Measurements from ENCODE around the gene TRIM44.

Gene TRIM44

GRCh38 chr11:35678471-35678870 is 15.9 kb downstream of the TRIM44 start:
- TF ChIP-seq CTCF (IDR thresholded peaks at IDR 0.05) = no peak

DNA sequence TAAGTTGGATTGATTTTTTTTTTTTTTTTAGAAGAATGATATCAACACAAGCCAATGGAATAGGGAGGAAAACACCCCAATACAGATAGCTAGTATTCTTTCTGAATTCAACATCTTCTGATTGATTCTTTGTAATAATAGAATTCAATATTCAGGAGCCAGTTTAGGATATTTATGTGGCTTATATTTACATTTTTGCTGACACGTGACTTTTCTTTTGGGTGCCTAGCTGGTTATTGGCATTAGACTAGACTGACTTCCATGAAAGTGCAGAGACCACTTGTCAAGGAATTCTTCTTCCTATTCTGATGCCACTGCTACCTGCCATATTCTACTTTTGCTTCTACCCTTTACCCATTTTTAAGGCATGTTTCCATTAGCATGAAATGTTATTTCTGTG is 16.4 kb downstream of the TRIM44 start:
- no peak for TF ChIP-seq CTCF (IDR thresholded peaks at IDR 0.05)

- TF ChIP-seq CTCF (IDR thresholded peaks at IDR 0.05) = no peak
Observed at GRCh38 chr11:35680506-35680905, 17.9 kb downstream of the TRIM44 start.

DNA sequence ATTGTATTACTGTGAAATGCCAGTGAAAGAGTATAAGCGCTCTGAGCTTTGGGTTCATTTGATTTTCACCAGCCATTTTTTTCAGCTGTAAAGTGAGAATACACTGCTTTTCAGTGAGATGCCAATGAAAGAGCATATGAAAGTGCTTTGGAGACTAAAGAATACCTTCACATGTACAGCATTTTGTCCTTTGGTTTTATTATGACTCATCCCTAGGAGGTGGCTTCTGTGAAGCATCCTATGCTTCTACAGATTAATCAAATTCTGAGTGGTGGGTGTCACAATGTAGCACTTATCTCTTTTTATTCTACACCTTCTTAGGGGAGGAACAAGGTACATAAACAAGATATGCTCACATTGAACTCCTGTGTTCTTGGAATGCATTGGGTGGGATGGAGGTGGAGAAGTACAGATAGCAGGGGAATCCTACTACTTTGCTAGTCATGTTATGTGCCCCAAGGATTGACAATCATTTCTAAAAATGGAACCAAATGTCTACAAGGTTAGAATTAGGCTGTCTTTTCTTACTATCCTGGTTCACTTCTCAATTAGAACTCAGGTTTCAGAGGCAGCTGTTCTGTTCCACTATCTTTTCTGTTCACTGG is 18.7 kb downstream of the TRIM44 start:
- TF ChIP-seq CTCF (IDR thresholded peaks at IDR 0.05) = no peak

DNA sequence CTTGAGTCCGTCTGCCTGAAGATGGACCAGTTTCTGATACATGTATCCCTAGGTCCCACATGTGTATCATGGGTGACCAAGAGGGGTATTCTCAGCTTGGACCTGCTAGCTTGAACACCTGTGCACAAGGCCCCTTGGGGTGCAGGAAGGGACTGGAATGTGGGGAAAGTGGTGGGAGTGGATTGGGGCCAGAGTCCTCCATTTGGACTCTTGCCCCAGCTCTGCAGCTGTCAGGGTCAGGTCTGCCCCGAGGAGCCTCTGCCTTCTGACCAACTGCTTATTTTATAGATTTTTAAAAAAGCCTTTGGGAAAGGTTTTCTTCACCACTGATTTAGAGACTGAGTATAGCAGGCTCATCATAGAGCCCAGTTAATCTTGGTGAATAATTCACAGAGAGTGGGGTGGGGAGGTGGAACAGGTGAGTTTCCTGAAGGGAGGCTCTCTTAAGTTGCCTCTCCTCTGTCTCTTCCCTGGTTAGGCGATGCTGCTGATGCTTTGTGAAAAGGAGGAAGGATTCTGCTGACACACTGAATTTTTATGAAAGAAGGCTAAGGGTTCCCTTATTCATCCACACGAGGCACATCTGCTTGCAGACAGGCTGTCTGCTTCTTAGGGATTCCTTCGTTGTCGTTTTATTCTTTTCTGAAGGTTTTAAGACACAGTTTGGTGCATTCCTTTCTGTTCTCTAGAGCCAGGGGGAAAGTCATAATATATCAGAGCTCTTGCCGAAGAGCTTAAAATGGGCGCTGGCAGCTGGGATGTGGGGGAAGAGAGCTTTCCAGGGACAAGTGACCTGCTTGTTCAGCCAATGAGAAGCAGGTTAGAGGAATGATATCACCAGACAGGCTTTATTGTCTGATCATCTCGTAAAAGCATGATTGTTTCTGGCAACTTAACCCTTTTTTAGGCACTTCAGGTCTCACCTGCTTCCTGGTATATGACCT is 19.9 kb downstream of the TRIM44 start:
- TF ChIP-seq CTCF (IDR thresholded peaks at IDR 0.05) = no peak

- no peak for TF ChIP-seq CTCF (IDR thresholded peaks at IDR 0.05)
Observed at GRCh38 chr11:35683728-35684339, 21.3 kb downstream of the TRIM44 start.

- no peak for TF ChIP-seq CTCF (IDR thresholded peaks at IDR 0.05)
Observed at GRCh38 chr11:35688023-35688422, 25.4 kb downstream of the TRIM44 start.
